Tibial nerve (tissue), 4 donors: ENCODE measurements around the gene TAF4B. TPM values are rescaled to one million over a fixed set of nuclear protein-coding genes. Genes with fewer than 3 reads are reported as not detected.
"Not testable (repeated sequence)": the region's sequence is repeated elsewhere in the genome, so short reads cannot be mapped to it uniquely, and the experiment has no call there.

Source experiments
- DNase-seq, 2 donors: peaks; one replicate each; pipeline ENCODE4 v3.0.0-alpha.2; 2019; ENCODE audit warnings: low spot score in 2 of 2
- H3K27ac ChIP-seq, 4 donors: fragments of 200-600 bp; sonication (generic) in 3 of 4; one replicate each; pipeline ENCODE4 v1.5.1; 2017 to 2019; ENCODE audit warnings: mild to moderate bottlenecking in 1 of 4
- H3K27me3 ChIP-seq, 2 donors: fragments of 200-600 bp; sonication (generic) in 1 of 2; one replicate each; pipeline versions ENCODE4 v1.5.1 to v1.6.0; 2017 to 2019
- H3K36me3 ChIP-seq, 3 donors: fragments of 200-600 bp; sonication (generic); one replicate each; pipeline ENCODE4 v1.5.1; 2018 to 2019
- H3K4me1 ChIP-seq, 4 donors: fragments of 200-600 bp; sonication (generic) in 3 of 4; one replicate each; pipeline ENCODE4 v1.5.1; 2017 to 2019
- H3K4me3 ChIP-seq, 4 donors: fragments of 200-600 bp; sonication (generic) in 3 of 4; one replicate each; pipeline ENCODE4 v1.5.1; 2017 to 2019; ENCODE audit warnings: mild to moderate bottlenecking in 1 of 4, moderate library complexity in 1 of 4
- H3K9me3 ChIP-seq, 4 donors: fragments of 200-600 bp; sonication (generic) in 3 of 4; one replicate each; pipeline ENCODE4 v1.5.1; 2017 to 2019
- CTCF ChIP-seq, 5 experiments: fragments of 200-600 bp in 3 of 5; fragments of 450-650 bp in 2 of 5; sonication (generic) in 3 of 5; IDR thresholded peaks; one replicate each; pipeline ENCODE4 v1.5.1; 2016 to 2019; ENCODE audit warnings: antibody characterized with exemption in 5 of 5, mild to moderate bottlenecking in 3 of 5, moderate library complexity in 2 of 5
- EP300 ChIP-seq, 2 donors: sonication (generic); formaldehyde crosslinking; IDR thresholded peaks; one replicate each; pipeline ENCODE4 v1.6.1; 2017; ENCODE audit warnings: antibody characterized with exemption in 2 of 2, mild to moderate bottlenecking in 1 of 2
- POLR2A ChIP-seq, 2 donors: fragments of 450-650 bp; IDR thresholded peaks; one replicate each; pipeline ENCODE4 v1.6.1; 2017; ENCODE audit warnings: antibody characterized with exemption in 2 of 2, mild to moderate bottlenecking in 2 of 2, moderate library complexity in 2 of 2
- WGBS, 2 donors: methylation state at CpG; one replicate each; pipeline ENCODE4 v1.1.5; 2018; 5-methylcytosine and 5-hydroxymethylcytosine counted together
- total RNA-seq, 4 donors: library from RNA; depleted of rRNA; stranded (reverse); fragments of >200 nt; gene quantifications; one replicate each; pipeline ENCODE4 v1.1.0, GENCODE V29; 2016

Gene TAF4B
- total RNA-seq, 4 donors from 2014 or later = 13.7 to 25.5 (median 17.2) TPM

- not testable (repeated sequence) for H3K27me3 ChIP-seq, DNase-seq, H3K36me3 ChIP-seq, H3K4me1 ChIP-seq, H3K4me3 ChIP-seq, H3K27ac ChIP-seq
- WGBS, 2 donors = 94 to 95% methylated on average over 5 of the region's 5 CpGs
- peaks cover 0 to 37% (median 0%) of the 10 kb centered on the region in 4 donors for H3K9me3 ChIP-seq
These were observed 19.2 kb downstream of the TAF4B start for GRCh38 chr18:26245434-26245833.

- Histone ChIP-seq H3K36me3 (no peaks in the 10 kb centered on the region), H3K27ac (no peak overlapping the region), H3K4me3 (no peak overlapping the region), H3K9me3 (no peaks in the 10 kb centered on the region), H3K27me3 (no peaks in the 10 kb centered on the region), H3K4me1 (peaks cover 0 to 5% (median 0%) of the 10 kb centered on the region in 4 donors)
- DNase-seq = no peak
- TF ChIP-seq CTCF (IDR thresholded peaks at IDR 0.05) = no peak
- TF ChIP-seq EP300 (IDR thresholded peaks at IDR 0.05) = no peak
- TF ChIP-seq POLR2A (IDR thresholded peaks at IDR 0.05) = no peak
- WGBS, 2 donors = 79 to 82% methylated on average over 3 of the region's 3 CpGs
These were observed 26.2 kb downstream of the TAF4B start for GRCh38 chr18:26252411-26252810.

- not testable (repeated sequence) for H3K4me1 ChIP-seq, H3K27me3 ChIP-seq, H3K4me3 ChIP-seq, H3K9me3 ChIP-seq, H3K27ac ChIP-seq, H3K36me3 ChIP-seq, DNase-seq
These were observed 28.6 kb downstream of the TAF4B start for GRCh38 chr18:26254808-26255207.

GRCh38 chr18:26255695-26256622, 29.7 kb downstream of the TAF4B start:
- peaks cover 0 to 5% (median 0%) of the 10 kb centered on the region in 4 donors for H3K4me1 ChIP-seq
- no peaks in the 10 kb centered on the region for H3K27me3 ChIP-seq
- TF ChIP-seq CTCF (IDR thresholded peaks at IDR 0.05) = no peak
- no peak for TF ChIP-seq POLR2A (IDR thresholded peaks at IDR 0.05)
- no peak for TF ChIP-seq EP300 (IDR thresholded peaks at IDR 0.05)
- no peak overlapping the region for H3K27ac ChIP-seq
- 54 to 61% methylated on average over 14 of the region's 14 CpGs for WGBS, 2 donors
- no peaks in the 10 kb centered on the region for H3K9me3 ChIP-seq
- no peak for DNase-seq
- no peak overlapping the region for H3K4me3 ChIP-seq
- H3K36me3 ChIP-seq = no peaks in the 10 kb centered on the region

GRCh38 chr18:26258711-26259110, 32.5 kb downstream of the TAF4B start:
- Histone ChIP-seq H3K9me3 (no peaks in the 10 kb centered on the region), H3K36me3 (no peaks in the 10 kb centered on the region), H3K4me1 (peaks cover 0 to 5% (median 0%) of the 10 kb centered on the region in 4 donors), H3K4me3 (no peak overlapping the region), H3K27me3 (no peaks in the 10 kb centered on the region), H3K27ac (no peak overlapping the region)
- DNase-seq = no peak
- no peak for TF ChIP-seq EP300 (IDR thresholded peaks at IDR 0.05)
- TF ChIP-seq POLR2A (IDR thresholded peaks at IDR 0.05) = no peak
- TF ChIP-seq CTCF (IDR thresholded peaks at IDR 0.05) = no peak
- WGBS, 2 donors = 93 to 94% methylated on average over 3 of the region's 3 CpGs

GRCh38 chr18:26259416-26259815, 33.2 kb downstream of the TAF4B start:
- not testable (repeated sequence) for H3K9me3 ChIP-seq, H3K27ac ChIP-seq, H3K27me3 ChIP-seq, DNase-seq, H3K36me3 ChIP-seq, H3K4me1 ChIP-seq, H3K4me3 ChIP-seq
- WGBS, 2 donors = 100% methylated on average over 2 of the region's 4 CpGs
